ENCODE data around the gene APOA4.
A peak's percentile ranks its signal among the peaks of the same experiment; 100 is the strongest.
"Not testable (repeated sequence)": the region's sequence is repeated elsewhere in the genome, so short reads cannot be mapped to it uniquely, and the experiment has no call there.

APOA4 gene

GRCh38 chr11:116835042-116835772, 12.1 kb upstream of the APOA4 start:
- Histone ChIP-seq H3K9ac (ENCODE audit: low read depth, low read length) (no peak overlapping the region), H3K36me3 (ENCODE audit: control insufficient read depth, insufficient read depth, low read length) (no peaks in the 10 kb centered on the region), H3K27me3 (ENCODE audit: control insufficient read depth, insufficient read depth, low read length) (no peaks in the 10 kb centered on the region), H3K4me1 (ENCODE audit: control insufficient read depth, insufficient read depth, low read length) (peaks cover 2% of the 10 kb centered on the region), H3K9me3 (ENCODE audit: control insufficient read depth, insufficient read depth, low read length) (no peaks in the 10 kb centered on the region), H3K4me3 (ENCODE audit: low read depth, low read length) (peak overlapping the region; percentile 53)

- H3K4me3 ChIP-seq (ENCODE audit: low read depth, low read length); H3K27me3 ChIP-seq (ENCODE audit: control insufficient read depth, insufficient read depth, low read length); H3K36me3 ChIP-seq (ENCODE audit: control insufficient read depth, insufficient read depth, low read length); H3K9me3 ChIP-seq (ENCODE audit: control insufficient read depth, insufficient read depth, low read length); H3K4me1 ChIP-seq (ENCODE audit: control insufficient read depth, insufficient read depth, low read length); H3K9ac ChIP-seq (ENCODE audit: low read depth, low read length): not testable (repeated sequence)
Measured at GRCh38 chr11:116834535-116835041, 11.5 kb upstream of the APOA4 start.

GRCh38 chr11:116833816-116834534, 10.9 kb upstream of the APOA4 start:
- no peaks in the 10 kb centered on the region for H3K9me3 ChIP-seq (ENCODE audit: control insufficient read depth, insufficient read depth, low read length)
- H3K36me3 ChIP-seq (ENCODE audit: control insufficient read depth, insufficient read depth, low read length): no peaks in the 10 kb centered on the region
- no peak overlapping the region for H3K9ac ChIP-seq (ENCODE audit: low read depth, low read length)
- H3K4me1 ChIP-seq (ENCODE audit: control insufficient read depth, insufficient read depth, low read length): peaks cover 2% of the 10 kb centered on the region
- H3K4me3 ChIP-seq (ENCODE audit: low read depth, low read length): no peak overlapping the region
- H3K27me3 ChIP-seq (ENCODE audit: control insufficient read depth, insufficient read depth, low read length): no peaks in the 10 kb centered on the region

GRCh38 chr11:116833491-116833815, 10.3 kb upstream of the APOA4 start:
- Histone ChIP-seq H3K36me3 (ENCODE audit: control insufficient read depth, insufficient read depth, low read length) (no peaks in the 10 kb centered on the region), H3K4me3 (ENCODE audit: low read depth, low read length) (no peak overlapping the region), H3K4me1 (ENCODE audit: control insufficient read depth, insufficient read depth, low read length) (peaks cover 2% of the 10 kb centered on the region), H3K9ac (ENCODE audit: low read depth, low read length) (no peak overlapping the region), H3K27me3 (ENCODE audit: control insufficient read depth, insufficient read depth, low read length) (no peaks in the 10 kb centered on the region), H3K9me3 (ENCODE audit: control insufficient read depth, insufficient read depth, low read length) (no peaks in the 10 kb centered on the region)

GRCh38 chr11:116832350-116833290, 9.5 kb upstream of the APOA4 start:
- no peak overlapping the region for H3K9ac ChIP-seq (ENCODE audit: low read depth, low read length)
- no peak overlapping the region for H3K4me3 ChIP-seq (ENCODE audit: low read depth, low read length)
- no peaks in the 10 kb centered on the region for H3K36me3 ChIP-seq (ENCODE audit: control insufficient read depth, insufficient read depth, low read length)
- peaks cover 2% of the 10 kb centered on the region for H3K4me1 ChIP-seq (ENCODE audit: control insufficient read depth, insufficient read depth, low read length)
- no peaks in the 10 kb centered on the region for H3K27me3 ChIP-seq (ENCODE audit: control insufficient read depth, insufficient read depth, low read length)
- no peaks in the 10 kb centered on the region for H3K9me3 ChIP-seq (ENCODE audit: control insufficient read depth, insufficient read depth, low read length)

- Histone ChIP-seq H3K9ac (ENCODE audit: low read depth, low read length) (no peak overlapping the region), H3K4me1 (ENCODE audit: control insufficient read depth, insufficient read depth, low read length) (peaks cover 2% of the 10 kb centered on the region), H3K36me3 (ENCODE audit: control insufficient read depth, insufficient read depth, low read length) (no peaks in the 10 kb centered on the region), H3K27me3 (ENCODE audit: control insufficient read depth, insufficient read depth, low read length) (no peaks in the 10 kb centered on the region), H3K9me3 (ENCODE audit: control insufficient read depth, insufficient read depth, low read length) (no peaks in the 10 kb centered on the region), H3K4me3 (ENCODE audit: low read depth, low read length) (no peak overlapping the region)
Measured at GRCh38 chr11:116831790-116832349, 8.8 kb upstream of the APOA4 start.

GRCh38 chr11:116830184-116830912, 7.2 kb upstream of the APOA4 start:
- no peak overlapping the region for H3K4me3 ChIP-seq (ENCODE audit: low read depth, low read length)
- H3K36me3 ChIP-seq (ENCODE audit: control insufficient read depth, insufficient read depth, low read length): no peaks in the 10 kb centered on the region
- no peak overlapping the region for H3K9ac ChIP-seq (ENCODE audit: low read depth, low read length)
- no peaks in the 10 kb centered on the region for H3K9me3 ChIP-seq (ENCODE audit: control insufficient read depth, insufficient read depth, low read length)
- peaks cover 2% of the 10 kb centered on the region for H3K4me1 ChIP-seq (ENCODE audit: control insufficient read depth, insufficient read depth, low read length)
- no peaks in the 10 kb centered on the region for H3K27me3 ChIP-seq (ENCODE audit: control insufficient read depth, insufficient read depth, low read length)

GRCh38 chr11:116829525-116830183, 6.5 kb upstream of the APOA4 start, which contains the start of gene APOC3:
TSS of gene APOC3 (plus strand) at chr11:116829907. CDS start at chr11:116830583, 676 bp downstream.
- H3K9me3 ChIP-seq (ENCODE audit: control insufficient read depth, insufficient read depth, low read length): no peaks in the 10 kb centered on the region
- H3K36me3 ChIP-seq (ENCODE audit: control insufficient read depth, insufficient read depth, low read length): no peaks in the 10 kb centered on the region
- no peaks in the 10 kb centered on the region for H3K27me3 ChIP-seq (ENCODE audit: control insufficient read depth, insufficient read depth, low read length)
- H3K4me3 ChIP-seq (ENCODE audit: low read depth, low read length): no peak within 1 kb of the TSS
- H3K4me1 ChIP-seq (ENCODE audit: control insufficient read depth, insufficient read depth, low read length): peaks cover under 1% of the 10 kb centered on the region
- no peak within 1 kb of the TSS for H3K9ac ChIP-seq (ENCODE audit: low read depth, low read length)

- Histone ChIP-seq H3K4me3 (ENCODE audit: low read depth, low read length) (no peak overlapping the region), H3K9ac (ENCODE audit: low read depth, low read length) (no peak overlapping the region), H3K27me3 (ENCODE audit: control insufficient read depth, insufficient read depth, low read length) (no peaks in the 10 kb centered on the region), H3K36me3 (ENCODE audit: control insufficient read depth, insufficient read depth, low read length) (no peaks in the 10 kb centered on the region), H3K4me1 (ENCODE audit: control insufficient read depth, insufficient read depth, low read length) (no peaks in the 10 kb centered on the region), H3K9me3 (ENCODE audit: control insufficient read depth, insufficient read depth, low read length) (no peaks in the 10 kb centered on the region)
Measured at GRCh38 chr11:116828632-116829524, 5.8 kb upstream of the APOA4 start.

- no peaks in the 10 kb centered on the region for H3K36me3 ChIP-seq (ENCODE audit: control insufficient read depth, insufficient read depth, low read length)
- no peak overlapping the region for H3K9ac ChIP-seq (ENCODE audit: low read depth, low read length)
- no peaks in the 10 kb centered on the region for H3K4me1 ChIP-seq (ENCODE audit: control insufficient read depth, insufficient read depth, low read length)
- H3K4me3 ChIP-seq (ENCODE audit: low read depth, low read length): no peak overlapping the region
- H3K9me3 ChIP-seq (ENCODE audit: control insufficient read depth, insufficient read depth, low read length): no peaks in the 10 kb centered on the region
- H3K27me3 ChIP-seq (ENCODE audit: control insufficient read depth, insufficient read depth, low read length): no peaks in the 10 kb centered on the region
Measured at GRCh38 chr11:116827461-116827860, 4.4 kb upstream of the APOA4 start.
